HG02970 (cell line): ENCODE results near the gene TUSC7.

ENCODE experiments used
- ATAC-seq: cut with Tn5 transposase; IDR thresholded peaks from one replicate; pipeline ENCODE4 v1.9.1; 2021; ENCODE audit warnings: mild to moderate bottlenecking, moderate library complexity, moderate number of reproducible peaks; ENCODE audit not compliant: unreplicated experiment, low FRiP score

The TUSC7 gene

GRCh38 chr3:116709479-116709878 lies at the start of gene TUSC7:
Gene TUSC7 (plus strand): TSS chr3:116709779.
- no peak for ATAC-seq

GRCh38 chr3:116661196-116661595 lies 48.4 kb upstream of the TUSC7 start:
- no peak for ATAC-seq

- no peak for ATAC-seq
Measured at GRCh38 chr3:116663161-116664110, 46.1 kb upstream of the TUSC7 start.

GRCh38 chr3:116667324-116667723 lies 42.3 kb upstream of the TUSC7 start:
- no peak for ATAC-seq

- no peak for ATAC-seq
Measured at GRCh38 chr3:116667791-116668190, 41.8 kb upstream of the TUSC7 start.

- ATAC-seq, result no peak
Measured at GRCh38 chr3:116669576-116669975, 40.0 kb upstream of the TUSC7 start.

- no peak for ATAC-seq
Measured at GRCh38 chr3:116671151-116671550, 38.4 kb upstream of the TUSC7 start.

GRCh38 chr3:116678853-116679252 lies 30.7 kb upstream of the TUSC7 start:
- ATAC-seq, result no peak

GRCh38 chr3:116691041-116691440 lies 18.5 kb upstream of the TUSC7 start:
- ATAC-seq, result no peak

- ATAC-seq, result no peak
Measured at GRCh38 chr3:116701070-116701469, 8.5 kb upstream of the TUSC7 start.

GRCh38 chr3:116702334-116702733 lies 7.2 kb upstream of the TUSC7 start:
- no peak for ATAC-seq

- ATAC-seq, result no peak
Measured at GRCh38 chr3:116707531-116707930, 2.0 kb upstream of the TUSC7 start.

GRCh38 chr3:116716490-116716889 lies 6.9 kb downstream of the TUSC7 start:
- no peak for ATAC-seq

GRCh38 chr3:116717566-116717965 lies 8.0 kb downstream of the TUSC7 start:
- ATAC-seq, result no peak

GRCh38 chr3:116728454-116728853 lies 18.9 kb downstream of the TUSC7 start:
- ATAC-seq, result no peak

GRCh38 chr3:116734243-116734642 lies 24.7 kb downstream of the TUSC7 start:
- ATAC-seq, result no peak

GRCh38 chr3:116739678-116740077 lies 30.1 kb downstream of the TUSC7 start:
- no peak for ATAC-seq

GRCh38 chr3:116740293-116740692 lies 30.7 kb downstream of the TUSC7 start:
- ATAC-seq, result no peak

- no peak for ATAC-seq
Measured at GRCh38 chr3:116741467-116741866, 31.9 kb downstream of the TUSC7 start.

- no peak for ATAC-seq
Measured at GRCh38 chr3:116743062-116743461, 33.5 kb downstream of the TUSC7 start.

GRCh38 chr3:116749388-116749787 lies 39.8 kb downstream of the TUSC7 start:
- ATAC-seq, result no peak

- ATAC-seq, result no peak
Measured at GRCh38 chr3:116757315-116757714, 47.7 kb downstream of the TUSC7 start.
